GM18505 (cell line): ENCODE data around the gene CRY2.
A peak's percentile ranks its signal among the peaks of the same experiment; 100 is the strongest.
"Not testable (repeated sequence)": the region's sequence is repeated elsewhere in the genome, so short reads cannot be mapped to it uniquely, and the experiment has no call there.

Source experiments
- ATAC-seq: cut with Tn5 transposase; IDR thresholded peaks from one replicate; pipeline ENCODE4 v1.9.1; 2021; ENCODE audit not compliant: unreplicated experiment
- POLR2A ChIP-seq: IDR thresholded peaks from 4 replicates; pipeline ENCODE4 v1.6.1; 2011; ENCODE audit warnings: borderline replicate concordance; ENCODE audit not compliant: insufficient read depth, insufficient read length; ENCODE audit errors: extremely low read depth

CRY2 gene

DNA sequence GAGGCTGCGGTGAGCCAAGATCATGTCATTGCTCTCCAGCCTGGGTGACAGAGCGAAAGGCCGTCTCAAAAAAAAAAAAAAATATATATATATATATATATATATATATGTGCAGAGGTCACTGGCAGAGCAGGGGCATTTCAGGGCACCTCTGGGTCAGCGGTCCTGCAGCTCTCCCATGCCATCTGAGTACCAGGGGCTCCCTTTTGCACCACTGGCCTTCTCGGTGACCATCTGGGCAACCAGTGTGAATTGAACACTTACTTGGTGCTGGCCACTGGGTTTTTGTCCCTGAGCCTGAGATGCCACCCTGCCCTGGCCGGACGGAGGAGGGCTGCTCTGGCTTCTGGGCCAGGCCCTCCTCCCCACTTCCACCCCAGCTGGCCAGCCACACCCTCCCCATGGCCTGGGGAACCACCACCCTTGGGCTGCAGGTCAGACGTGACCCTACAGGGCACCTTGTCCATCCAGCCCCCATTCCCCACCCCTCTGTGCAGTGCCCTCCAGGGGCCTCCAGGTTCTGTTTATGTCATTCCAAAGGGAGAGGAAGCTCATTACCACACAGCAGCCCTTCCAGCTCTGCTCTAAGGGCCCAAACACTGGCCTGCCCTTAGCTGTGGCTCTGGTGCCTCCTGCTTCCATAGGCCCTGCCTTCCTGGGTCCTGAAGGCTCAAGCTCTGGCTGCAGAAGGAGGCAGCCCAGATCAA is 48.4 kb downstream of the CRY2 start:
- no peak for TF ChIP-seq POLR2A
- ATAC-seq = no peak

GRCh38 chr11:45896422-45896984 is 49.2 kb downstream of the CRY2 start:
- ATAC-seq = no peak
- no peak for TF ChIP-seq POLR2A

DNA sequence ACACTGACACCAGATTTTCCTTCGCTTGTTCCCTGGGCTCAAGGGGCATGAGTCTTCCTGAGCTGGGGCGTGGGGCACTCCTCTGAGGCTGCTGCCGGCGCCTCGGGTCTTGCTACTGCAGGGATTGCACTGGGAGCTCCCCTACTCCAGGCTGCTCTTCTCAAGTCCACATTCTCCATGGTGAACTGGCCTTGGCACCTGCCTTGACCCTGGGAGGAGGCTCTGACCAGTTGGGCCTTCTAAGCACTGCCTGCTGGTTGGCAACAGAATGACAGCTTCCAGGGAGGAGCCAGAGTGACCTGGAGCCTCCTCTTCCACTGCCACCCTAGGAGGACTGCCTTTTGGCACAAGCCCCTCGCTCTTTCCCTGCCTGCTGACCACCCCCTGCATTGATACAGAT is 50.3 kb downstream of the CRY2 start:
- TF ChIP-seq POLR2A = no peak
- ATAC-seq = no peak

DNA sequence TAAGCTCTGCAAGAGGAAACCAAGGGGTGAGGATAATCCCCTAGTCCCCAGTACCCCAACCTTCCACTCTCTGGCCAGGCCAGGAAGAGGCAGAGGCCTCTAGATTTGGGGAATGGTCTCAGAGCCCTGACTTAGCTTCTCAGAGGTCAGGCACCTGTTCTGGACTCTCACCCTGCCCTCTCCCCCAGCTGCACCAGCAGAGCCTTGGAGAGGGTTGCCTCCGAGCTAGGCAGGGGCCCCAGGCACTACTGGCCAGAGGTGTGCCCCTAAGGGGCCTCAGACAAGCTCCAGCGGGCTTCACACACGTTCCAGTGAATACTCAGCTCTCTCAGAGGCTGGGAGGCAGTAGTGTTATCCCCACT is 51.8 kb downstream of the CRY2 start:
- TF ChIP-seq POLR2A = no peak
- ATAC-seq = no peak

DNA sequence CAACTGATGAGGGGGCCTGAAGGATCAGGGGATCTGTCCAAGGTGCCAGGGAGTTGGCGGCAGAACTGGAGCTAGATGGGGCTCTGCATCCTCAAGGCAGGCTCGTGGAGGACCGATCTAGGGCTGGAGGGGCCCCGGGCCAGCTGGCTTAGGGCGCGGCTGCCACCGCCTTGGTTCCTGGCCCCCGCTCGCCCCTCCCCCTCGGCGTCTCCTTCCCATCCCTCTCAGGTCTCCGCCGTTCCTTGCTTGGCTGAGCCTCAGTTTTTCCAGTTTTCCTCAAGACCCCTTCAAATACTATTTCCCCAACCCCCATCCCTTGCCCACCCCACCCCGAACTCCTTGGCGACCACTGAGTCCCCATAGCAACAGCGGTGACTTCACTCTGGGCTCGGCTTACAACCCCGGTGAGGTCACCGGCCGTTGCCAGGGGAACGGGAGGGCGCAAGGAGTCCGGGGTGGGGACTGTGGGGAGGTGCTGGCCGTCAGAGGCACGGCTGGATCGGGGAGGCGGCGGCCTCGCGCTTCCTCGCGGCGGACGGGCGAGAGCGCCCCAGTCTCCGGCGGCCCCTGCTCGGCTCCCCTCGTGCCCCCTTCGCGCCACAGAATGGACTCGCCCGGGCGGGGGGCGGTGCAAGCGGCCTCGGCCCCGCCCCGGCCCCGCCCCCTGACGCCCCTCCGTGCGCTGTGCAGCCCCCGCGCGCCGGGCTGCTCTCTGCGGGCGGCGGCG is 52.3 kb downstream of the CRY2 start:
- peak; percentile 69 for ATAC-seq

DNA sequence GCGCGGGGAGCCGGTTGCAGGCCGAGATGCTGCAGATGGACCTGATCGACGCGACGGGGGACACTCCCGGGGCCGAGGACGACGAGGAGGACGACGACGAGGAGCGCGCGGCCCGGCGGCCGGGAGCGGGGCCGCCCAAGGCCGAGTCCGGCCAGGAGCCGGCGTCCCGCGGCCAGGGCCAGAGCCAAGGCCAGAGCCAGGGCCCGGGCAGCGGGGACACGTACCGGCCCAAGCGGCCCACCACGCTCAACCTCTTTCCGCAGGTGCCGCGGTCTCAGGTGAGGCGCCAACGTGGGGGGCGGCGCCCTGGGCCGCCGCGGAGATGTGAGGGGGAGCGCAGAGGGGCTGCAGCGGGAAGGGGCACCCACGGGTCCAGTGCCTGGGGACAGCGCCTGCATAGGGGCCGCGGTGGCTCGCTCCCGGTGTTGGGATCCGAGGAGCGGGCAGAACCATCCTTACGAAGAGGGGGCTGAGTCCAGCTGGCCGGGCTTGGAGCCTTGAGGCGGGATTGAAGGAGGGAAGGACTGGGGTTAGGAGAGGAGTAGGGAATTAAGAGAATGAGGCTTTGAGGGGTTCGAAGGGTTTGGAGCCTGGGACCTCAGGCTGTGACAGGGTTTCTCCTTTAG is 53.0 kb downstream of the CRY2 start:
- not testable (repeated sequence) for ATAC-seq

More for the DNA sequence above, 52.3 kb downstream of the CRY2 start:
- TF ChIP-seq POLR2A = no peak

DNA sequence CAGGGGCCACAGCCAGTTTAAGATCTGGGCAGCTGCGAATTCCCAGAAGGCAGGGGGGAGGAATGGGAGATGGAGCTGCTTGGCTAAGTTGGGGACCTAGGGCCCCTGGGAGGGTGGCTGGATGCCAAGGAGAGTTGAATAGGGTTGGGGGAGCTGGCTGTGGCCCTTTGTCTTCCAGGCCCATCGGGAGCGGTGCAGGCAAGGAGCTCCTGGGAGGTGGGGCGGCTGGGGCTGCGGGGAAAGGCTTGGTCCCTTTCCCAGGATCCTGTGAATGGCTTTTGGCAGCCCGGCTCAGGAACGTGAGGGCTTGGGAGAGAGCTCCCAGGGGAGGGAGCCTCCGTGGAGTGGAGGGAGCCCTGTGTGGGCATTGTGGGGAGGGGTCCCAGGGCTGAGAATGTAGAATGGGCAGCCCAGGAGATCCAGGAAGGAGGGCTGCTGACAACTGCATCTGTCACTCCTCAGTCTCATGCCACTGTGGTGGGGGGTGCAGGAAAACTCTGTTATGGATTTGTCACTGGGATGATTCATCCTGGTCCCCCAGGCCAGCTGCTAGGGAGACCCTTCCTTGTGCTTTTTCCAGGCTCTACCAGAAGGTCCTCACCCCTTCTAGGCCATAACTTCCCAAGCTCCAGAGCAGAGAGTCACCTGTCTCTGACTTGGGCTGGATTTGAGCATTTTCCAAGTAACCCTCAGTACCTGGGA is 53.8 kb downstream of the CRY2 start:
- no peak for ATAC-seq
- no peak for TF ChIP-seq POLR2A

GRCh38 chr11:45901626-45902025 is 54.4 kb downstream of the CRY2 start:
- ATAC-seq = no peak
- TF ChIP-seq POLR2A = no peak

GRCh38 chr11:45902452-45903380 is 55.4 kb downstream of the CRY2 start:
- no peak for TF ChIP-seq POLR2A
- ATAC-seq = no peak

DNA sequence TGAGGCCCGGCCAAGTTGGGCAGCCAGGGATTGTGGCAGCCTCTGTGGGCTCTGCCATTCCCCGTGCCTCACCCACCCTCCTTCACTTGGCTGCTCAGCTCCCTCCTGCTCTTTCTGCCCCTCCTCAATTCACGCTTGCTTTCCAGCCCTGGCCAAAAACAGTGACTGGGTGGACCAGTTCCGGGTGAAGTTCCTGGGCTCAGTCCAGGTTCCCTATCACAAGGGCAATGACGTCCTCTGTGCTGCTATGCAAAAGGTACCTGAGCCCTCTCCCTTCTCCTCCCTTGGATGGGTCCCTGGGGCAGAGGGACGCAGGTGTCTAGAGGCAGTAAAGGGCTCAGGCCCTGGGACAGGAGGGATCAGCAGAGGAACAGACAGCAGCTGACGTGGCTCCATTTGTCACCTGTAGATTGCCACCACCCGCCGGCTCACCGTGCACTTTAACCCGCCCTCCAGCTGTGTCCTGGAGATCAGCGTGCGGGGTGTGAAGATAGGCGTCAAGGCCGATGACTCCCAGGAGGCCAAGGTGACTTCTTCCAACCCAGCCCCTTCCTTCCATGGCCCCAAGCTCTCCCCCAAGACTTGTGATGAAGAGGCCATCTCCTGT is 57.1 kb downstream of the CRY2 start:
- no peak for TF ChIP-seq POLR2A
- ATAC-seq = no peak

- TF ChIP-seq POLR2A = no peak
- ATAC-seq = no peak
Measured at GRCh38 chr11:45905095-45905494, 57.8 kb downstream of the CRY2 start.

- not testable (repeated sequence) for ATAC-seq
Measured at GRCh38 chr11:45905576-45905975, 58.3 kb downstream of the CRY2 start.

GRCh38 chr11:45906096-45906682 is 58.9 kb downstream of the CRY2 start:
- no peak for ATAC-seq
- TF ChIP-seq POLR2A = no peak
